Measurements from ENCODE around the gene INKA2. TPM values are rescaled to one million over a fixed set of nuclear protein-coding genes. Genes with fewer than 3 reads are reported as not detected.

INKA2 gene
- total RNA-seq: 28.4 TPM
- long read RNA-seq, full-length matches to known transcripts: 9 of 9 reads
- long read RNA-seq, partial matches to known transcripts: 0 of 9 reads
- long read RNA-seq, other reads (novel, unspliced or antisense): 0 of 9 reads

- intact Hi-C loops (cut with DNase I): no loop called here
- DNase-seq (peak; percentile 95), ATAC-seq (ENCODE audit: poor library complexity) (peak; percentile 84)
These were observed at the start of gene INKA2 for GRCh38 chr1:111739194-111739924. Gene INKA2 (minus strand): TSS chr1:111739395. CDS start chr1:111739242, 153 bp downstream.

GRCh38 chr1:111786669-111787207 lies 47.5 kb upstream of the INKA2 start:
- DNase-seq: no peak
- intact Hi-C loops (cut with DNase I): no loop called here
- no peak for ATAC-seq (ENCODE audit: poor library complexity)

- DNase-seq: no peak
- ATAC-seq (ENCODE audit: poor library complexity): no peak
- intact Hi-C loops (cut with DNase I): no loop called here
These were observed 45.2 kb upstream of the INKA2 start for GRCh38 chr1:111784273-111784901.

GRCh38 chr1:111779546-111779945 lies 40.4 kb upstream of the INKA2 start:
- ATAC-seq (ENCODE audit: poor library complexity) (no peak), DNase-seq (no peak)
- intact Hi-C loops (cut with DNase I): no loop called here

- no peak for ATAC-seq (ENCODE audit: poor library complexity)
- intact Hi-C loops (cut with DNase I): no loop called here
- DNase-seq: no peak
These were observed 39.4 kb upstream of the INKA2 start for GRCh38 chr1:111778541-111779051.

- intact Hi-C loops (cut with DNase I): no loop called here
- ATAC-seq (ENCODE audit: poor library complexity) (no peak), DNase-seq (no peak)
These were observed 38.9 kb upstream of the INKA2 start for GRCh38 chr1:111778066-111778465.

GRCh38 chr1:111777301-111777700 lies 38.1 kb upstream of the INKA2 start:
- DNase-seq: no peak
- ATAC-seq (ENCODE audit: poor library complexity): no peak
- intact Hi-C loops (cut with DNase I): no loop called here

GRCh38 chr1:111776861-111777260 lies 37.7 kb upstream of the INKA2 start:
- no peak for ATAC-seq (ENCODE audit: poor library complexity)
- intact Hi-C loops (cut with DNase I): no loop called here
- DNase-seq: no peak

GRCh38 chr1:111776391-111776790 lies 37.2 kb upstream of the INKA2 start:
- no peak for DNase-seq
- intact Hi-C loops (cut with DNase I): no loop called here
- ATAC-seq (ENCODE audit: poor library complexity): no peak

- ATAC-seq (ENCODE audit: poor library complexity): no peak
- DNase-seq: no peak
- intact Hi-C loops (cut with DNase I): no loop called here
These were observed 36.8 kb upstream of the INKA2 start for GRCh38 chr1:111775966-111776365.

- no peak for ATAC-seq (ENCODE audit: poor library complexity)
- intact Hi-C loops (cut with DNase I): no loop called here
- no peak for DNase-seq
These were observed 31.7 kb upstream of the INKA2 start for GRCh38 chr1:111770916-111771315.

- intact Hi-C loops (cut with DNase I): no loop called here
- ATAC-seq (ENCODE audit: poor library complexity) (peak; percentile 72), DNase-seq (no peak)
These were observed 30.4 kb upstream of the INKA2 start for GRCh38 chr1:111769517-111770146.

- ATAC-seq (ENCODE audit: poor library complexity): no peak
- intact Hi-C loops (cut with DNase I): no loop called here
- no peak for DNase-seq
These were observed 29.4 kb upstream of the INKA2 start for GRCh38 chr1:111768625-111769024.

GRCh38 chr1:111768023-111768422 lies 28.8 kb upstream of the INKA2 start:
- intact Hi-C loops (cut with DNase I): no loop called here
- ATAC-seq (ENCODE audit: poor library complexity) (no peak), DNase-seq (no peak)

GRCh38 chr1:111762332-111762731 lies 23.1 kb upstream of the INKA2 start:
- DNase-seq: no peak
- intact Hi-C loops (cut with DNase I): no loop called here

GRCh38 chr1:111761717-111762116 lies 22.5 kb upstream of the INKA2 start:
- intact Hi-C loops (cut with DNase I): no loop called here

More at GRCh38 chr1:111762332-111762731, 23.1 kb upstream of the INKA2 start:
- ATAC-seq (ENCODE audit: poor library complexity): no peak

GRCh38 chr1:111758373-111758772 lies 19.2 kb upstream of the INKA2 start:
- DNase-seq (no peak), ATAC-seq (ENCODE audit: poor library complexity) (no peak)
- intact Hi-C loops (cut with DNase I): loop anchor here (5.0 kb wide), 1 partner anchor 276 kb away; no protein-coding TSS in a partner anchor

More at GRCh38 chr1:111761717-111762116, 22.5 kb upstream of the INKA2 start:
- DNase-seq (no peak), ATAC-seq (ENCODE audit: poor library complexity) (no peak)

GRCh38 chr1:111756124-111756513 lies 16.9 kb upstream of the INKA2 start:
- intact Hi-C loops (cut with DNase I): loop anchor here (5.0 kb wide), 1 partner anchor 274 kb away; no protein-coding TSS in a partner anchor
- peak; percentile 43 for ATAC-seq (ENCODE audit: poor library complexity)

More at GRCh38 chr1:111756124-111756513, 16.9 kb upstream of the INKA2 start:
- DNase-seq: no peak

Measured in Right ventricle myocardium superior (tissue), 1 donor.